Fibroblast of lung (primary cell): ENCODE results near the gene CDK6. TPM values are rescaled to one million over a fixed set of nuclear protein-coding genes. Genes with fewer than 3 reads are reported as not detected.
A peak's percentile ranks its signal among the peaks of the same experiment; 100 is the strongest.

Source experiments
- DNase-seq, 2 donors: peaks; one replicate each; pipeline versions ENCODE4 v3.0.0 to v3.0.0-alpha.2; 2010; ENCODE audit warnings: low read depth in 2 of 2
- H2AFZ ChIP-seq: 2 replicates; pipeline ENCODE4 v1.5.1; 2012; ENCODE audit warnings: low read length, control low read depth, inconsistent platforms
- H3K27ac ChIP-seq: 2 replicates; pipeline ENCODE4 v1.5.1; 2011; ENCODE audit warnings: low read length, control low read depth; ENCODE audit not compliant: insufficient read depth
- H3K27me3 ChIP-seq: 2 replicates; pipeline ENCODE4 v1.5.1; 2011; ENCODE audit warnings: mild to moderate bottlenecking, low read length; ENCODE audit not compliant: control insufficient read depth, insufficient read depth
- H3K36me3 ChIP-seq: 2 replicates; pipeline ENCODE4 v1.5.1; 2011; ENCODE audit warnings: low read length; ENCODE audit not compliant: control insufficient read depth, insufficient read depth
- H3K4me1 ChIP-seq: 2 replicates; pipeline ENCODE4 v1.5.1; 2011; ENCODE audit warnings: low read length; ENCODE audit not compliant: control insufficient read depth, insufficient read depth; ENCODE audit errors: extremely low read depth
- H3K4me2 ChIP-seq: 2 replicates; pipeline ENCODE4 v1.5.1; 2011; ENCODE audit warnings: low read length, control low read depth; ENCODE audit not compliant: insufficient read depth; ENCODE audit errors: extremely low read depth
- H3K4me3 ChIP-seq, 4 experiments: fragments of 200-600 bp in 1 of 4; sonication (generic) in 1 of 4; replicated peaks in 1 of 4; 2 replicates each; pipeline ENCODE4 v1.5.1; 2011 to 2016; ENCODE audit warnings: low read length in 4 of 4, low read depth in 3 of 4, mild to moderate bottlenecking in 3 of 4, control low read depth in 2 of 4, inconsistent platforms in 1 of 4, mixed read lengths in 1 of 4; ENCODE audit not compliant: insufficient read depth in 1 of 4; ENCODE audit errors: control extremely low read depth in 1 of 4
- H3K79me2 ChIP-seq: 2 replicates; pipeline ENCODE4 v1.5.1; 2012; ENCODE audit warnings: mild to moderate bottlenecking, low read length, inconsistent platforms; ENCODE audit not compliant: control insufficient read depth, insufficient read depth
- H3K9ac ChIP-seq: 2 replicates; pipeline ENCODE4 v1.5.1; 2011; ENCODE audit warnings: mild to moderate bottlenecking, low read length, control low read depth; ENCODE audit not compliant: insufficient read depth
- H3K9me3 ChIP-seq: 2 replicates; pipeline ENCODE4 v1.5.1; 2012; ENCODE audit warnings: low read depth, low read length; ENCODE audit not compliant: control insufficient read depth, insufficient read depth
- H4K20me1 ChIP-seq: 2 replicates; pipeline ENCODE4 v1.5.1; 2011; ENCODE audit warnings: low read length; ENCODE audit not compliant: control insufficient read depth, insufficient read depth; ENCODE audit errors: extremely low read depth
- CTCF ChIP-seq, 2 donors: IDR thresholded peaks in 1 of 2; conservative IDR thresholded peaks in 1 of 2; 1 replicate in 1 of 2; 2 replicates in 1 of 2; pipeline ENCODE4 v1.5.1; 2011 to 2012; ENCODE audit warnings: low read length in 2 of 2, control low read depth in 1 of 2, inconsistent platforms in 1 of 2, low read depth in 1 of 2, mild to moderate bottlenecking in 1 of 2
- EZH2 ChIP-seq: IDR thresholded peaks from 2 replicates; pipeline ENCODE4 v1.5.1; 2012; ENCODE audit warnings: low read length, control low read depth, mild to moderate bottlenecking; ENCODE audit errors: missing control alignments
- polyA plus RNA-seq, 2 donors: library from polyadenylated mRNA; depleted of rRNA in 1 of 2; stranded (reverse) in 1 of 2; unstranded in 1 of 2; fragments of >200 nt; gene quantifications; 2 replicates each; pipeline ENCODE4 v1.2.1, GENCODE V29; 2011 to 2012; ENCODE audit warnings: missing spikeins in 1 of 2
- total RNA-seq: library from RNA; depleted of rRNA; stranded (reverse); fragments of >200 nt; gene quantifications from 2 replicates; pipeline ENCODE4 v1.2.1, GENCODE V29; 2014

CDK6 gene
- total and polyA plus RNA-seq, 2 donors (not counting 1 experiment from before 2014, with no cell fraction given), result 17.8 to 19.2 TPM

- peak; percentile 57 to 85 for DNase-seq
- Histone ChIP-seq H3K9me3 (no peaks in the 10 kb centered on the region), H3K27me3 (no peaks in the 10 kb centered on the region), H3K79me2 (peaks cover 26% of the 10 kb centered on the region), H3K4me3 (peak overlapping the region; percentile 21 to 58 (median 46)), H4K20me1 (no peaks in the 10 kb centered on the region), H2AFZ (no peak overlapping the region), H3K27ac (peak overlapping the region; percentile 87), H3K4me1 (peaks cover 5% of the 10 kb centered on the region), H3K9ac (peak overlapping the region; percentile 36), H3K4me2 (peak overlapping the region; percentile 85), H3K36me3 (no peaks in the 10 kb centered on the region)
- TF ChIP-seq CTCF (conservative IDR thresholded peaks at IDR 0.05 in 1 of 2, IDR thresholded peaks at IDR 0.05 in 1 of 2; ENCODE audit: low read depth in 1 of 2, low read length in 2 of 2) (no peak), EZH2 (no peak)
Observed at GRCh38 chr7:92717993-92718716, 118.2 kb downstream of the CDK6 start.

- no peak overlapping the region for H2AFZ ChIP-seq
- peak overlapping the region; percentile 85 for H3K4me2 ChIP-seq
- no peak for TF ChIP-seq CTCF (conservative IDR thresholded peaks at IDR 0.05 in 1 of 2, IDR thresholded peaks at IDR 0.05 in 1 of 2; ENCODE audit: low read depth in 1 of 2, low read length in 2 of 2)
- TF ChIP-seq EZH2, result no peak
- H3K36me3 ChIP-seq, result no peaks in the 10 kb centered on the region
- peak overlapping the region; percentile 21 to 58 (median 46) for H3K4me3 ChIP-seq
- DNase-seq, result peak in 1 of 2 donors; percentile 84
- H3K79me2 ChIP-seq, result peaks cover 26% of the 10 kb centered on the region
- no peak overlapping the region for H3K9ac ChIP-seq
- no peaks in the 10 kb centered on the region for H3K9me3 ChIP-seq
- no peaks in the 10 kb centered on the region for H3K27me3 ChIP-seq
- H3K4me1 ChIP-seq, result peaks cover 3% of the 10 kb centered on the region
- H3K27ac ChIP-seq, result peak overlapping the region; percentile 87
- H4K20me1 ChIP-seq, result no peaks in the 10 kb centered on the region
Observed at GRCh38 chr7:92717623-92717992, 118.8 kb downstream of the CDK6 start.

GRCh38 chr7:92716825-92717580, 119.4 kb downstream of the CDK6 start:
- no peaks in the 10 kb centered on the region for H4K20me1 ChIP-seq
- no peak for DNase-seq
- H3K27ac ChIP-seq, result peak overlapping the region; percentile 87
- H3K4me2 ChIP-seq, result no peak overlapping the region
- no peak for TF ChIP-seq CTCF (conservative IDR thresholded peaks at IDR 0.05 in 1 of 2, IDR thresholded peaks at IDR 0.05 in 1 of 2; ENCODE audit: low read depth in 1 of 2, low read length in 2 of 2)
- TF ChIP-seq EZH2, result no peak
- H3K27me3 ChIP-seq, result no peaks in the 10 kb centered on the region
- peak overlapping the region in 1 of 4 experiments; percentile 58 for H3K4me3 ChIP-seq
- H3K9ac ChIP-seq, result no peak overlapping the region
- H3K9me3 ChIP-seq, result no peaks in the 10 kb centered on the region
- peaks cover 22% of the 10 kb centered on the region for H3K79me2 ChIP-seq
- H3K36me3 ChIP-seq, result no peaks in the 10 kb centered on the region
- H3K4me1 ChIP-seq, result peaks cover 2% of the 10 kb centered on the region
- H2AFZ ChIP-seq, result no peak overlapping the region
